Measurements from ENCODE around the gene ZNF600.
A peak's percentile ranks its signal among the peaks of the same experiment; 100 is the strongest.
"Not testable (repeated sequence)": the region's sequence is repeated elsewhere in the genome, so short reads cannot be mapped to it uniquely, and the experiment has no call there.

ZNF600 gene

GRCh38 chr19:52786464-52787354 lies at the start of gene ZNF600:
TSS of gene ZNF600 (minus strand) at chr19:52786791. CDS start at chr19:52778888, 7,903 bp downstream.
- DNase-seq, result peak; percentile 81

- not testable (repeated sequence) for DNase-seq
Observed at GRCh38 chr19:52834289-52834688, 47.7 kb upstream of the ZNF600 start.

GRCh38 chr19:52833541-52833940 lies 47.0 kb upstream of the ZNF600 start:
- not testable (repeated sequence) for DNase-seq

DNA sequence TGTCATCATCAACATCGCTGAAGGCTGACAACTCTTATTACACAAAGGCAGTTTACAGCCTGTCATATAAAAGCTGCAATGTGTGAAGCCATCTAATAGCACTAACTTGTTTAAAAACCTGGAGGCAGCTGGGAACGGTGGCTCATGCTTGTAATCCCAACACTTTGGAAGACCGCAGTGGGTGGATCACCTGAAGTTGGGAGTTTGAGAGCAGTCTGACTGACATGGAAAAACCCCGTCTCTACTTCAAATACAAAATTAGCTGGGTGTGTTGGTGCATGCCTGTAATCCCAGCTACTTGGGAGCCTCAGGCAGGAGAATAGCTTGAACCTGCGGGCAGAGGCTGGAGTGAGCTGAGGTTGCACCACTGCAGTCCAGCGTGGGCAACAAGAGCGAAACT lies 43.3 kb upstream of the ZNF600 start:
- DNase-seq, result not testable (repeated sequence)

DNA sequence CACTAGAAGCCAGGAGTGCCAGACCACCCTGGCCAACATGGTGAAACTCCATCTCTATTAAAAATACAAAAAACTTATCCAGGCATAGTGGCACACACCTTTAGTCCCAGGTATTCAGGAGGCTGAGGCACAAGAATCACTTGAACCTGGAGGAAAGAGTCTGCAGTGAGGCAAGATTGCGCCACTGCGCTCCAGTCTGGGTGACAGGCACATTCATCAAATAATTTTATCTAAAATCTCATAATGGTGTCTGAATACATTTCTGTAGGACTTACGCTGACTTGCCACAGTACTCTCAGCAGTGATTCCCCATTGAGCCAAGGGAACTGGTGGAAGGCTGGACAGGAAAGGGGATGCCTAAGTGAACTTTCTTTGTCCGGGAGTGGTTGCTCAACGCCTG lies 39.2 kb upstream of the ZNF600 start:
- no peak for DNase-seq

GRCh38 chr19:52823676-52824075 lies 37.1 kb upstream of the ZNF600 start:
- no peak for DNase-seq

GRCh38 chr19:52821204-52821960 lies 34.8 kb upstream of the ZNF600 start, which contains the start of gene ZNF28:
TSS of gene ZNF28 (minus strand) at chr19:52821633. CDS start at chr19:52817958, 3,675 bp downstream.
- DNase-seq, result peak; percentile 86

DNA sequence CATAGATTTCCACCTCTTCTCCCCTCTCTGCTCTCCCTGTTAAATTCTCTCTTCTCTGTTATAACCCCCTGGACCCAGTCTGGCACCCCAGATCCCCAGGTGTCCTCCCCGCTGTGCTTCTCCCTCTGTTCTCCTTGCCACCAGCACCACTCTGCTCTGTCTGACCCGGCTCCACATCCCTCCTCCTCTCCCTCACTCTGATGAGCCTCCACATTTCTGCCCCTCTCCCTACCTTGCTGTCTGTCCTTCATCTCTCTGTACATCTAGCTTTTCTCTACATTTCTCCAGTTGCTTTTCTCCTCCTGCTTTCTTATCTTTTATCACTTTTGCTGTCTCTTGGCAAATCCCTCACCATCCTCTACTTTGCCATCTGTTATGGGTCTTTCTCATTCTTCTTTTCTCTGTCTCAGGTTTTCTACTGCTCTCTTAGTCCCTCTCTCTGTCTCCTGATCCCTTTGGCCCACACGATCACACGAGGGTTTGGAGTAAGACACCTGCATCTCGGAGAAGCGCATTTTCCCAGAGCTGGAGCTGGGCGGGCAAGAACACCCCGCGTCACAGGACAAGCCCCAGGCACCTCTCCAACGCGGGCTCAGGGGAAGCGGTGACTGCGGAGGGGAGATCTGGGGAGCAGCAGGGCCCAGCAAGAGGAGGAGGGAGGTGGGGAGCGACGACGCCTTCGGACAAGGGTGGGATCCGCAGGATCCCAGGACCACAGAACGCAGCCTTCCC lies 34.0 kb upstream of the ZNF600 start:
- peak; percentile 47 for DNase-seq

GRCh38 chr19:52809801-52810200 lies 23.2 kb upstream of the ZNF600 start:
- DNase-seq, result no peak

- not testable (repeated sequence) for DNase-seq
Observed at GRCh38 chr19:52799950-52800640, 13.5 kb upstream of the ZNF600 start.

DNA sequence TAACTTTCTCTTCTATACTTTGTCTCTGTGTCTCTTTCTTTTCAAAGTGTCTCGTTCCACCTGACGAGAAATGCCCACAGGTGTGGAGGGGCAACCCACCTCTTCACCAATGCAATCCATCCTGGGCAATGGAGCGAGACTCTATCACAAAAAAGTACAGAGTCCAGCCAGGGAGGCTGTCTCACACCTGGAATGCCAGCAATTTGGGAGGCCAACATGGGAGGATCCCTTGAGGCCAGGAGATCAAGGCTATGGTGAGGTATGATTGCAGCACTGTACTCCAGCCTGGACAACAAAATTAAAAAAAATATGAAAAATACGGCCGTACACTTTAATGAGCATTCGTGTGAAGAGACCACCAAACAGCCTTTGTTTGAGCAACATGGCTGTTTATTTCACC lies 2.8 kb upstream of the ZNF600 start:
- no peak for DNase-seq

GRCh38 chr19:52786078-52786463 lies 520 bp downstream of the ZNF600 start:
- DNase-seq, result no peak

- DNase-seq, result no peak
Observed at GRCh38 chr19:52785506-52785905, 1.1 kb downstream of the ZNF600 start.

GRCh38 chr19:52782864-52783263 lies 3.7 kb downstream of the ZNF600 start:
- not testable (repeated sequence) for DNase-seq

- no peak for DNase-seq
Observed at GRCh38 chr19:52778811-52779210, 7.8 kb downstream of the ZNF600 start.

DNA sequence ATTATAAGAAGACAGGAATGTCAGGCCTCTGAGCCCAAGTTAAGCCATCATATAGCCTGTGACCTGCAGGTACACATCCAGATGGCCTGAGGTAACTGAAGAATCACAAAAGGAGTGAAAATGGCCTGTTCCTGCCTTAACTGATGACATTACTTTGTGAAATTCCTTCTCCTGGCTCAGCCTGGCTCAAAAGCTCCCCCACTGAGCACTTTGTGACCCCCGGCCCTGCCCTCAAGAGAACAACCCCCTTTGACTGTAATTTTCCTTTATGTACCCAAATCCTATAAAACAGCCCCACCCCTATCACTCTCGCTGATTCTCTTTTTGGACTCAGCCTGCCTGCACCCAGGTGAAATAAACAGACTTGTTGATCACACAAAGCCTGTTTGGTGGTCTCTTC lies 30.1 kb downstream of the ZNF600 start:
- DNase-seq, result not testable (repeated sequence)

- no peak for DNase-seq
Observed at GRCh38 chr19:52749780-52750179, 36.8 kb downstream of the ZNF600 start.

DNA sequence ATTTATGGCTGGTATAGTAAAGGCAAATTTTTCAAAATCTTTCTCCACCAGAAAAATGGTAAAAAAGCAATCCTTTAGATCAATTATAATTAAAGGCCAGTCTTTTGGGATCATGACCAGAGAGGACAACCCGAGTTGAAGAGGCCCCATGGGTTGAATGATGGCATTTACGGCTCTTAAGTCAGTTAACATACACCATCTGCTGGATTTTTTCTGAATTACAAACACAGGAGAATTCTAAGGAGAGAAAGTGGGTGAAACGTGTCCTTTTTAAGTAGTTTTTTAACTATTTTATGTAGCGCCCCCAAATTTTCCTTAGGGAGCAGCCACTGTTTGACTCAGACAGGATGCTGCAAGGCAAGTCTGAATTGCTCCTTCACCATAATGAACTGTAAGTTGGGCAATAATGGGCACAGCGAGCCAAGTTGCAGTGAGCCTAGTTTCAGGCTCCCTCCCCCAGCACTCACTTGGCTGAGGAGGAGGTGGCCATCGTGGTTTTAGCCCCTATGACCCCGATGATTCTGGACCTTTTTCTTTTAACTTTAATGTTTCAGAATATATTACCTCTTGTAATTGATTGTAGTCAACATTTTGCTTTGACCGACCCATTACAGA lies 38.1 kb downstream of the ZNF600 start:
- DNase-seq, result peak; percentile 71

DNA sequence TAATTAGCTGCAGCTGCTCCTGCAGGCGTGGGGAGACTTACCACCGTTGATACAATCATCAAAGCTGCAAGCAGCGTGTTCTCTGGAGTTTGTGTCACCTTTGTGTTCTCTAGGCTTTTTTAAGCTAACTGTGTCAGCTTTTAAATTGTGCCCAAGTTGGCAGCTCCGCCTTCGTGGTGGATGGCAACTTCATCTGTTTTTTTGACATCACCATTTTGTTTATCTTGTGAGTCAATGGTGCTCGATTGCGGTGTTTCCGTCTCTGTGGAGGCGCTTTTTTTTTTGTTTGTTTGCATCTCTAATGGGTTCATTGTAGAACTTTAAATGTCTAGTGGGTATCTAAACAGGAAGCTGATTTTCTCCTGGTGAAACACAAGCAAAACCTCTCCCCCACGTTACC lies 40.7 kb downstream of the ZNF600 start:
- not testable (repeated sequence) for DNase-seq

GRCh38 chr19:52743091-52743490 lies 43.5 kb downstream of the ZNF600 start:
- DNase-seq, result no peak

- DNase-seq, result no peak
Observed at GRCh38 chr19:52742516-52742915, 44.1 kb downstream of the ZNF600 start.

- no peak for DNase-seq
Observed at GRCh38 chr19:52741951-52742485, 44.6 kb downstream of the ZNF600 start.
